Measurements from ENCODE around the gene FEZ2. TPM values are rescaled to one million over a fixed set of nuclear protein-coding genes. Genes with fewer than 3 reads are reported as not detected.

Gene FEZ2
- total RNA-seq, 2 donors from 2014 or later: 37.5 to 49.8 TPM

DNA sequence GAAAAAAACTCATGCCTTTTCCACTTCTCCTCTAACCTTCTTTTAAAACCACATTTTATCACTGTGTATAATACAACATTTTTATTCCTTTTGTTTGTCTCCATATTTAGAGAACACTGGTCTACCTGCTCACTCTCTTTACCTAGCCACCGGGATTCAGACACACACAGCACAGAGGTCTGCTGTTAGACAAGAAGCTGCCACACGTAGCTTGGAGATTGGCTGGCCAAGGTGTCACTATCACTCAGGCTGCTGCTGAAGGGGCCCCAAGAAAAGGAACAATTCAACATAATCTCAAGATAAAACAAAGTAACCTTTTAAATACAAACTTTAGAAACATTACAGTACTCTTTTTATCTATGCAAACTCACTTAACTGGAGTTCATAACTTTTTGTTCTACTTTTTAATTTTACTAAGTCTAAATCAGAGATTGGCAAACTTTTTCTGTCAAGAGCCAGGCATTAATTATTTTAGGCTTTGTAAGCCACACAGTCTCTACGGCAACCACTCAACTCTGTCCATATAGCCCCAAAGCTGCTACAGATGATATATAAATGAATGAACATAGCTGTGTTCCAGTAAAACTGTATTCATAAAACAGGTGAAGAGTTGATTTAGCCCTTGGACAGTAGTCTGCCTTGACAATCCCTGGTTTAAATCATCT lies 25.8 kb downstream of the FEZ2 start:
- DNase-seq (ENCODE audit: low spot score): no peak
- TF ChIP-seq, protein P1, sequence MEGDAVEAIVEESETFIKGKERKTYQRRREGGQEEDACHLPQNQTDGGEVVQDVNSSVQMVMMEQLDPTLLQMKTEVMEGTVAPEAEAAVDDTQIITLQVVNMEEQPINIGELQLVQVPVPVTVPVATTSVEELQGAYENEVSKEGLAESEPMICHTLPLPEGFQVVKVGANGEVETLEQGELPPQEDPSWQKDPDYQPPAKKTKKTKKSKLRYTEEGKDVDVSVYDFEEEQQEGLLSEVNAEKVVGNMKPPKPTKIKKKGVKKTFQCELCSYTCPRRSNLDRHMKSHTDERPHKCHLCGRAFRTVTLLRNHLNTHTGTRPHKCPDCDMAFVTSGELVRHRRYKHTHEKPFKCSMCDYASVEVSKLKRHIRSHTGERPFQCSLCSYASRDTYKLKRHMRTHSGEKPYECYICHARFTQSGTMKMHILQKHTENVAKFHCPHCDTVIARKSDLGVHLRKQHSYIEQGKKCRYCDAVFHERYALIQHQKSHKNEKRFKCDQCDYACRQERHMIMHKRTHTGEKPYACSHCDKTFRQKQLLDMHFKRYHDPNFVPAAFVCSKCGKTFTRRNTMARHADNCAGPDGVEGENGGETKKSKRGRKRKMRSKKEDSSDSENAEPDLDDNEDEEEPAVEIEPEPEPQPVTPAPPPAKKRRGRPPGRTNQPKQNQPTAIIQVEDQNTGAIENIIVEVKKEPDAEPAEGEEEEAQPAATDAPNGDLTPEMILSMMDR (IDR thresholded peaks at IDR 0.05): no peak
- intact Hi-C loops (cut with DNase I): no loop called here

DNA sequence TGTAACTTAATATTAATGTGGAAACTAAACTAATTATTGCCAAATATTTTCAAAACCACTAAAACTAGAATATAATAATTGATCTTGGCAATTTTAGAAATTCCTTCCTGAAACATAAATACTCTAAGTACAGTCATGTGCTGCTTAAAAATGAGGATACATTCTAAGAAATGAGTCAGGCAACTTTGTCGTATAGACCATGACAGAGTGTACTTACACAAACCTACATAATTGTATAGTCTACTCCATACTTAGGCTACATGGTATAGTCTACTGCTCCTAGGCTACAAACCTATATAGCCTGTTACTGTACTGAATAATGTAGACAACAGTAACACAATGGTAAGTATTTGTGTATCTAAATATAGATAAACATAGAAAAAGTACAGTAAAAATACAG lies 27.6 kb downstream of the FEZ2 start:
- Histone ChIP-seq H3K4me1 (replicated peaks) (no peaks in the 10 kb centered on the region), H3K27me3 (replicated peaks; ENCODE audit: insufficient read depth) (no peaks in the 10 kb centered on the region), H3K27ac (no peak overlapping the region), H3K9me3 (no peaks in the 10 kb centered on the region), H3K36me3 (no peaks in the 10 kb centered on the region), H3K4me3 (no peak overlapping the region)
- intact Hi-C loops (cut with DNase I): no loop called here
- no peak for TF ChIP-seq POLR2A (IDR thresholded peaks at IDR 0.05)
- TF ChIP-seq, protein P1 (IDR thresholded peaks at IDR 0.05): no peak
- no peak for TF ChIP-seq POLR2AphosphoS5 (IDR thresholded peaks at IDR 0.05)
- DNase-seq (ENCODE audit: low spot score): no peak
- WGBS: 89% methylated on average over 1 of the region's 1 CpG

More for the DNA sequence above, 25.8 kb downstream of the FEZ2 start:
- Histone ChIP-seq H3K27ac (no peak overlapping the region), H3K4me3 (no peak overlapping the region), H3K4me1 (replicated peaks) (no peaks in the 10 kb centered on the region), H3K27me3 (replicated peaks; ENCODE audit: insufficient read depth) (no peaks in the 10 kb centered on the region), H3K9me3 (no peaks in the 10 kb centered on the region), H3K36me3 (no peaks in the 10 kb centered on the region)
- WGBS: 57% methylated on average over 3 of the region's 3 CpGs

DNA sequence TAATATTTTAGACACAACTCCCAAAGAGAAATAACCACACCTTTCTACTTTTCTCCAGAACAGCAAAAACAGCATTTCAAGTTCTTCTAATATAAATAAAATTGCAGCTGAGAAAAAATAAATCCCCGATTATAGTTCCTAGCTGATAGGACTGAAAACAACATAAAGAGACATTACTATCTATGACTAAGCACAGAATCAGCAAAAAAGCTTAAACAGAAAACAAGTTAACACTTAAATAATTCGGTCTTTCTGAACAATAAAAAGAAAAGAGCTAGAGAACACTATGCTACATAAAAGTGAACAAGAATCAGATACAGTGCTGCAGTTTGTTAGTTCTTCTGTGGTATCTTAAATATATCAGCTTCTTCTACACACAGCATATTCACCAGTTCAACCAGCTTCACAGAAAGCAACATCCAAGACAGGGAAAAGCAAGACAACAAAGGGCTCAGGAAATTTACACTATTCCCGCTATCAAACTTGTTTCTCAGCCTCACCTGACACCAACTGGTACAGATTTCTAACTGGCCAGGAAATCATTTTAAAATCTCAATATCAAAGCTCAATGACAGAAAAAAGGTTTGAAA lies 28.6 kb downstream of the FEZ2 start:
- Histone ChIP-seq H3K9me3 (no peaks in the 10 kb centered on the region), H3K27ac (no peak overlapping the region), H3K4me1 (replicated peaks) (no peaks in the 10 kb centered on the region), H3K27me3 (replicated peaks; ENCODE audit: insufficient read depth) (no peaks in the 10 kb centered on the region), H3K36me3 (no peaks in the 10 kb centered on the region), H3K4me3 (no peak overlapping the region)
- WGBS: 58% methylated on average over 3 of the region's 3 CpGs
- no peak for TF ChIP-seq POLR2AphosphoS5 (IDR thresholded peaks at IDR 0.05)
- TF ChIP-seq, protein P1 (IDR thresholded peaks at IDR 0.05): no peak
- no peak for TF ChIP-seq POLR2A (IDR thresholded peaks at IDR 0.05)
- intact Hi-C loops (cut with DNase I): no loop called here
- no peak for DNase-seq (ENCODE audit: low spot score)

DNA sequence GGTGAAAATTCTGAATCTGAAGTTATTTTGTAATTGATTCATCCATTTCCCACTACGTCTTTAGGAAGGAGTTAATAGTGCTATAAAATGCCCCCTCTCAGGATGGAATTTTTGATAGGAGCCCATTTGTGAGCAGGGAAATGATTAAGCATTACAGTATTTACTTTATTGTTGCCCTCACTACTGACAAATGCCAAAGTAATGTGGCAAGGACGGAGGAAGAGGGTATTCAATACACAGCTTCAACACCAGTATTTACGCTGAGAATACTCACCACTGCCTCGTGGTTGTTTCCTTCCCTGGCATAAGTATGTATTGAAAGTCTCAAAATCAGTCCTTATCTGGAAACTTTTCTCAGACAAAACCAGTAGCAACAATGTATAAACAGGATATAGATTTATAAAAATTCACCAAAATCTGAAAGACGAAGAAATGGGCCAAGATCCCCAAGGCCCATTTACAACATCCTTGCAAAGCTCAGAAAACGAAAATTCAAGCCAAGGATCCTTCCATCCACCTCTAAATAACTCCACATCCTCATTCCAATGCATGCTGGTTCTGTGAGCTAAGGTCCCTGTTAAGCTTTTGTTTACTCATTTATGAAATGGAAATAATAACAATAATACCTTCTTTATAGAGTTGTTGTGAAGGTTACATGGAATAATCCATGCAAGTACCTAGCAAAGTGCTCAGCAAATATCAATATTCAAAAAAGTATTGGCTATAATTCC lies 29.3 kb downstream of the FEZ2 start:
- H3K27me3 ChIP-seq (replicated peaks; ENCODE audit: insufficient read depth): no peaks in the 10 kb centered on the region
- no peak overlapping the region for H3K27ac ChIP-seq
- no peaks in the 10 kb centered on the region for H3K4me1 ChIP-seq (replicated peaks)
- H3K4me3 ChIP-seq: no peak overlapping the region
- no peaks in the 10 kb centered on the region for H3K36me3 ChIP-seq
- WGBS: 60% methylated on average over 6 of the region's 6 CpGs
- TF ChIP-seq, protein P1 (IDR thresholded peaks at IDR 0.05): no peak
- TF ChIP-seq POLR2AphosphoS5 (IDR thresholded peaks at IDR 0.05): no peak
- TF ChIP-seq POLR2A (IDR thresholded peaks at IDR 0.05): no peak
- intact Hi-C loops (cut with DNase I): no loop called here
- no peak for DNase-seq (ENCODE audit: low spot score)
- no peaks in the 10 kb centered on the region for H3K9me3 ChIP-seq
